ENCODE data around the gene STX10. TPM values are rescaled to one million over a fixed set of nuclear protein-coding genes. Genes with fewer than 3 reads are reported as not detected.
A peak's percentile ranks its signal among the peaks of the same experiment; 100 is the strongest.
"Not testable (repeated sequence)": the region's sequence is repeated elsewhere in the genome, so short reads cannot be mapped to it uniquely, and the experiment has no call there.

STX10 gene
- total RNA-seq, 1 experiment from 2014 or later = 19.3 TPM

DNA sequence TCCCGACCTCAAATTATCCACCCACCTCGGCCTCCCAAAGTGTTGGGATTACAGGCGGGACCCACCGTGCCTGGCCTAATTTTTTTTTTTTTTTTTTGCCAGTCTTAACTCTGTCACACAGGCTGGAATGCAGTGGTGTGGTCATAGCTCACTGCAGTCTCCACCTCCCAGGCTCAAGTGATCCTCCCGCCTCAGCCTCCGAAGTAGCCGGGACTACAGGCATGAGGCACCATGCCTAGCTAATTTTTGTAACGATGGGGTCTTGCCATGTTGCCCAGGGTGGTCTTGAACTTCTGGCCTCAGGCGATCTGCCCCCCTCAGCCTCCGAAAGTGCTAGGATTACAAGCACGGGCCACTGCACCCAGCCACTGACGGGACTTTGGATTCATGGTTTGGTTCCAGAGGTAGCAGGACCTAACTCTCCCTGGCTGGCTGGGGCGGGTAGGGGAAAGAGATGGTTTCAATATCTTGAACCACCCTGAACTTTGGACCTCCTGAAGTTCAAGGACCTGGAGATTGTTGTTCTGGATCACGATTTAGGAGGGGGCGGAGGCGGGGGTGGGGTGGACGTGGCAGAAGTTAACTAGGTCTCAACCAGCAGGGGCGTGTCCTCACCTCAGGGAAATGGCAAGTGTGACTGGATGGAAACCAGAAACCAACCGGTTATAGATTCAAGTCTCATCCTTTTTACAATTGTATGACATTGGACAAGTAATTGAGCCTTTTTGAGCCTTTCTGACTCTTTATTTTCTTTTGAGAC, 40.8 kb upstream of the STX10 start:
- intact Hi-C loops (cut with micrococcal nuclease; ENCODE audit: unreplicated experiment) = no loop called here
- Histone ChIP-seq H3K27me3 (replicated peaks; ENCODE audit: control insufficient read depth, insufficient read depth, low read length) (no peaks in the 10 kb centered on the region), H3K4me3 (ENCODE audit: low read depth, low read length) (no peak overlapping the region), H3K9me3 (no peaks in the 10 kb centered on the region), H3K4me1 (no peaks in the 10 kb centered on the region), H3K36me3 (ENCODE audit: control insufficient read depth, insufficient read depth, low read length) (no peaks in the 10 kb centered on the region)
- H3K27ac Mint-ChIP-seq (ENCODE audit: unreplicated experiment) = no peak overlapping the region
- ChIA-PET POLR2A (no interaction called here), CTCF (no interaction called here)
- BruUV-seq (replicated peaks) = no TSS peak
- DNase-seq = no peak
- no peaks in the 10 kb centered on the region for H3K9me3 Mint-ChIP-seq (ENCODE audit: unreplicated experiment)
- no peaks in the 10 kb centered on the region for H3K27me3 Mint-ChIP-seq (ENCODE audit: insufficient read depth, unreplicated experiment)
- TF ChIP-seq CTCF (IDR thresholded peaks at IDR 0.05; ENCODE audit: insufficient read depth in 1 of 2, low read depth in 1 of 2, low read length in 1 of 2, severe bottlenecking in 1 of 2, unreplicated experiment in 1 of 2) = no peak
- H3K4me1 Mint-ChIP-seq (ENCODE audit: low read depth, unreplicated experiment) = no peaks in the 10 kb centered on the region
- no peak overlapping the region for H3K4me3 Mint-ChIP-seq (ENCODE audit: unreplicated experiment)
- no peaks in the 10 kb centered on the region for H3K36me3 Mint-ChIP-seq (ENCODE audit: insufficient read depth, unreplicated experiment)

DNA sequence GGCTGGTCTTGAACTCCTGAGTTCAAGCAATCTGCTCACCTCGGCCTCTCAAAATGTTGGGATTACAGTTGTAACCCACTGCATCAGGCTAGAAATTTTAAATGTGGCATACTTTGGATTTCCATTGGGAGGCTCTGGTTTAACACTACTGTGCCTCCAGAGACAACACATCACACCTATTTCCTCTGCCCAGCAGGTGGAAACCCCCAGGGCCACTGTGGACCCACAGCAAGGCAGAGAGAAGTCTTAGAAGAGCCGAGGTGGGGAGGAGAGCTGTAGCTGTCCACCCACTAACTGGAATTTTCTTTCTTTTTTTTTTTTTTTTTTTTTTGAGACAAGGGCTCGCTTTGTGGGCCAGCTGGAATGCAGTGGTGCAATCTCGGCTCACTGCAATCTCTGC, 39.4 kb upstream of the STX10 start:
- Histone ChIP-seq H3K27me3 (replicated peaks; ENCODE audit: control insufficient read depth, insufficient read depth, low read length) (no peaks in the 10 kb centered on the region), H3K4me3 (ENCODE audit: low read depth, low read length) (no peak overlapping the region), H3K9me3 (no peaks in the 10 kb centered on the region), H3K36me3 (ENCODE audit: control insufficient read depth, insufficient read depth, low read length) (no peaks in the 10 kb centered on the region), H3K4me1 (no peaks in the 10 kb centered on the region)
- no peak overlapping the region for H3K4me3 Mint-ChIP-seq (ENCODE audit: unreplicated experiment)
- no peak overlapping the region for H3K27ac Mint-ChIP-seq (ENCODE audit: unreplicated experiment)
- no peak for TF ChIP-seq CTCF (IDR thresholded peaks at IDR 0.05; ENCODE audit: insufficient read depth in 1 of 2, low read depth in 1 of 2, low read length in 1 of 2, severe bottlenecking in 1 of 2, unreplicated experiment in 1 of 2)
- BruUV-seq (replicated peaks) = no TSS peak
- H3K36me3 Mint-ChIP-seq (ENCODE audit: insufficient read depth, unreplicated experiment) = no peaks in the 10 kb centered on the region
- POLR2A ChIA-PET = no interaction called here
- no peak for DNase-seq
- CTCF ChIA-PET = no interaction called here
- no peaks in the 10 kb centered on the region for H3K27me3 Mint-ChIP-seq (ENCODE audit: insufficient read depth, unreplicated experiment)
- no peaks in the 10 kb centered on the region for H3K9me3 Mint-ChIP-seq (ENCODE audit: unreplicated experiment)
- no peaks in the 10 kb centered on the region for H3K4me1 Mint-ChIP-seq (ENCODE audit: low read depth, unreplicated experiment)
- intact Hi-C loops (cut with micrococcal nuclease; ENCODE audit: unreplicated experiment) = no loop called here

- H3K9me3 ChIP-seq = no peaks in the 10 kb centered on the region
- intact Hi-C loops (cut with micrococcal nuclease; ENCODE audit: unreplicated experiment) = no loop called here
- no peak for DNase-seq
- no TSS peak for BruUV-seq (replicated peaks)
- Mint-ChIP-seq H3K4me3 (ENCODE audit: unreplicated experiment) (no peak overlapping the region), H3K4me1 (ENCODE audit: low read depth, unreplicated experiment) (no peaks in the 10 kb centered on the region), H3K27ac (ENCODE audit: unreplicated experiment) (no peak overlapping the region), H3K9me3 (ENCODE audit: unreplicated experiment) (no peaks in the 10 kb centered on the region), H3K27me3 (ENCODE audit: insufficient read depth, unreplicated experiment) (no peaks in the 10 kb centered on the region), H3K36me3 (ENCODE audit: insufficient read depth, unreplicated experiment) (no peaks in the 10 kb centered on the region)
- TF ChIP-seq CTCF (IDR thresholded peaks at IDR 0.05; ENCODE audit: insufficient read depth in 1 of 2, low read depth in 1 of 2, low read length in 1 of 2, severe bottlenecking in 1 of 2, unreplicated experiment in 1 of 2) = no peak
- POLR2A ChIA-PET = no interaction called here
- no peaks in the 10 kb centered on the region for H3K27me3 ChIP-seq (replicated peaks; ENCODE audit: control insufficient read depth, insufficient read depth, low read length)
- CTCF ChIA-PET = no interaction called here
- H3K4me1 ChIP-seq = no peaks in the 10 kb centered on the region
- no peak overlapping the region for H3K4me3 ChIP-seq (ENCODE audit: low read depth, low read length)
- H3K36me3 ChIP-seq (ENCODE audit: control insufficient read depth, insufficient read depth, low read length) = no peaks in the 10 kb centered on the region
Observed at GRCh38 chr19:13187419-13187818, 37.2 kb upstream of the STX10 start.

DNA sequence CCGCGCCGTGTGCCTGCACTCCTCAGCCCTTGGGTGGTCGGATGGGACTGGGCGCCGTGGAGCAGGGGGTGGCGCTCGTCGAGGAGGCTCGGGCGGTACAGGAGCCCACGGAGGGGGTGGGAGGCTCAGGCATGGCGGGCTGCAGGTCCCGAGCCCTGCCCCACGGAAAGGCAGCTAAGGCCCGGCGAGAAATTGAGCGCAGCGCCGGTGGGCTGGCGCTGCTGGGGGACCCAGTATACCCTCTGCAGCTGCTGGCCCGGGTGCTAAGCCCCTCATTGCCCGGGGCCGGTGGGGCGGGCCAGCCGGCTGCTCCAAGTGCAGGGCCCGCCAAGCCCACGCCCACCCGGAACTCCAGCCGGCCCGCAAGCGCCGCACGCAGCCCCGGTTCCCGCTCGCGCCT, 36.5 kb upstream of the STX10 start:
- intact Hi-C loops (cut with micrococcal nuclease; ENCODE audit: unreplicated experiment) = not testable (repeated sequence)

DNA sequence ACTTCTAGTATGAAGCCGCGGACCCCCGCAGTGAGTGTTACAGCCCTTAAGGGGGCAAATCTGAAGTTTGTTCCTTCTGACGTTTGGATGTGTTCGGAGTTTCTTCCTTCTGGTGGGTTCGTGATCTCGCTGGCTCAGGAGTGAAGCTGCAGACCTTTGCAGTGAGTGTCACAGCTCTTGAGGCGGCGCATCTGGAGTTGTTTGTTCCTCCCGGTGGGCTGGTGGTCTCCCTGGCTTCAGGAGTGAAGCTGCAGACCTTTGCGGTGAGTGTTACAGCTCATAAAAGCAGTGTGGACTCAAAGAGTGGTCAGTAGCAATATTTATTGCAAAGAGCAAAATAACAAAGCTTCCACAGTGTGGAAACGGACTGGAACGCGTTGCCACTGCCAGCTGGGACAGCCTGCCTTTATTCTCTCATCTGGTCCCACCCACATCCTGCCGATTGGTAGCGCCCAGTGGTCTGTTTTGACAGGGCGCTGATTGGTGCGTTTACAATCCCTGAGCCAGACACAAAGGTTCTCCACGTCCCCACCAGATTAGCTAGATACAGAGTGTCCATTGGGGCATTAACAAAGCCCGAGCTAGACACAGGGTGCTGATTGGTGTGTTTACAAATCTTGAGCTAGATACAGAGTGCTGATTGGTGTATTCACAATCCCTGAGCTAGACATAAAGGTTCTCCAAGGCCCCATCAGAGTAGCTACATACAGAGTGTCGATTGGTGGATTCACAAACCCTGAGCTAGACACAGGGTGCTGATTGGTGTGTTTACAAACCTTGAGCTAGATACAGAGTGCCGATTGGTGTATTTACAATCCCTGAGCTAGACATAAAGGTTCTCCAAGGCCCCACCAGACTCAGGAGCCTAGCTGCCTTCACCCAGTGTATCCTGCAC, 35.8 kb upstream of the STX10 start:
- H3K27ac Mint-ChIP-seq (ENCODE audit: unreplicated experiment); H3K36me3 ChIP-seq (ENCODE audit: control insufficient read depth, insufficient read depth, low read length); H3K36me3 Mint-ChIP-seq (ENCODE audit: insufficient read depth, unreplicated experiment); H3K4me3 ChIP-seq (ENCODE audit: low read depth, low read length); POLR2A ChIA-PET; H3K4me1 Mint-ChIP-seq (ENCODE audit: low read depth, unreplicated experiment); intact Hi-C loops (cut with micrococcal nuclease; ENCODE audit: unreplicated experiment); H3K4me3 Mint-ChIP-seq (ENCODE audit: unreplicated experiment); CTCF ChIA-PET; H3K9me3 Mint-ChIP-seq (ENCODE audit: unreplicated experiment); H3K9me3 ChIP-seq; H3K27me3 Mint-ChIP-seq (ENCODE audit: insufficient read depth, unreplicated experiment); DNase-seq; H3K27me3 ChIP-seq (replicated peaks; ENCODE audit: control insufficient read depth, insufficient read depth, low read length); H3K4me1 ChIP-seq: not testable (repeated sequence)
- TSS peak; percentile 95 for BruUV-seq (replicated peaks)

More for the DNA sequence above, 36.5 kb upstream of the STX10 start:
- H3K9me3 Mint-ChIP-seq (ENCODE audit: unreplicated experiment); POLR2A ChIA-PET; H3K9me3 ChIP-seq; H3K36me3 Mint-ChIP-seq (ENCODE audit: insufficient read depth, unreplicated experiment); H3K4me3 Mint-ChIP-seq (ENCODE audit: unreplicated experiment); H3K4me1 Mint-ChIP-seq (ENCODE audit: low read depth, unreplicated experiment); H3K27me3 Mint-ChIP-seq (ENCODE audit: insufficient read depth, unreplicated experiment); H3K27me3 ChIP-seq (replicated peaks; ENCODE audit: control insufficient read depth, insufficient read depth, low read length); H3K4me1 ChIP-seq; DNase-seq; H3K27ac Mint-ChIP-seq (ENCODE audit: unreplicated experiment); CTCF ChIA-PET; BruUV-seq (replicated peaks); H3K4me3 ChIP-seq (ENCODE audit: low read depth, low read length); H3K36me3 ChIP-seq (ENCODE audit: control insufficient read depth, insufficient read depth, low read length): not testable (repeated sequence)

Measured in Caco-2 (cell line).